T-cell (primary cell): ENCODE data around the gene LTBP2. TPM values are rescaled to one million over a fixed set of nuclear protein-coding genes. Genes with fewer than 3 reads are reported as not detected.

Experiments
- ATAC-seq, 4 experiments: fragments of 200-7000 bp in 3 of 4; fragments of 150-1000 bp in 1 of 4; cut with Tn5 transposase; replicated peaks in 1 of 4; 1 replicate in 3 of 4; 2 replicates in 1 of 4; pipeline ENCODE4 v1.10.0; 2021; ENCODE audit warnings: moderate library complexity in 3 of 4, mild to moderate bottlenecking in 2 of 4, moderate number of reproducible peaks in 1 of 4
- CTCF ChIA-PET, 2 donors: fragments of 300-600 bp; sonication (Branson Sonifier 250); formaldehyde crosslinking; loops; one replicate each; lab custom pipeline; 2022; ENCODE audit warnings: antibody characterized with exemption in 2 of 2; lab: Charles Lee
- POLR2A ChIA-PET, 2 donors: fragments of 300-600 bp; sonication (Branson Sonifier 250); formaldehyde crosslinking; loops; one replicate each; lab custom pipeline; 2022; ENCODE audit warnings: antibody characterized with exemption in 2 of 2; lab: Charles Lee
- DNase-seq, 35 experiments: peaks; one replicate each; pipeline versions ENCODE4 v3.0.0 to v3.0.0-alpha.2; 2013 to 2023
- H3K27ac ChIP-seq: one replicate; pipeline ENCODE4 v1.5.1; 2013; ENCODE audit warnings: low read length
- H3K27me3 ChIP-seq, 2 experiments: replicated peaks in 1 of 2; 1 replicate in 1 of 2; 2 replicates in 1 of 2; pipeline versions ENCODE4 v1.6.1 to v1.7.0; 2013; ENCODE audit warnings: low read length in 1 of 2, mixed read lengths in 1 of 2; ENCODE audit not compliant: control insufficient read depth in 2 of 2, insufficient read depth in 2 of 2; ENCODE audit errors: extremely low read depth in 1 of 2
- H3K36me3 ChIP-seq, 2 donors: 1 replicate in 1 of 2; 2 replicates in 1 of 2; pipeline versions ENCODE4 v1.6.1 to v1.7.0; 2013; ENCODE audit warnings: low read length in 1 of 2; ENCODE audit not compliant: control insufficient read depth in 2 of 2, insufficient read depth in 1 of 2; ENCODE audit errors: extremely low read depth in 1 of 2
- H3K4me1 ChIP-seq, 2 experiments: 1 replicate in 1 of 2; 2 replicates in 1 of 2; pipeline versions ENCODE4 v1.6.1 to v1.7.0; 2013; ENCODE audit warnings: low read length in 2 of 2, mixed read lengths in 1 of 2; ENCODE audit not compliant: insufficient read depth in 2 of 2, control insufficient read depth in 1 of 2; ENCODE audit errors: extremely low read depth in 1 of 2
- H3K4me3 ChIP-seq, 2 donors: 1 replicate in 1 of 2; 2 replicates in 1 of 2; pipeline versions ENCODE4 v1.5.1 to v1.7.0; 2013; ENCODE audit warnings: mild to moderate bottlenecking in 2 of 2, low read length in 1 of 2, moderate library complexity in 1 of 2; ENCODE audit not compliant: control insufficient read depth in 1 of 2; ENCODE audit errors: extremely low read depth in 1 of 2
- H3K9me3 ChIP-seq: 2 replicates; pipeline ENCODE4 v1.7.0; 2013
- H3K27ac Mint-ChIP-seq, 2 donors: one replicate each; pipeline ENCODE4 v1.8.0; 2020 to 2021; ENCODE audit warnings: mild to moderate bottlenecking in 2 of 2, mixed read lengths in 2 of 2
- H3K27me3 Mint-ChIP-seq, 2 donors: one replicate each; pipeline ENCODE4 v1.8.0; 2021 to 2022; ENCODE audit warnings: mixed read lengths in 2 of 2
- H3K36me3 Mint-ChIP-seq: one replicate; pipeline ENCODE4 v1.8.0; 2021; ENCODE audit warnings: mixed read lengths
- H3K4me1 Mint-ChIP-seq, 3 donors: one replicate each; pipeline ENCODE4 v1.8.0; 2020 to 2022; ENCODE audit warnings: mixed read lengths in 3 of 3, mild to moderate bottlenecking in 1 of 3
- H3K4me3 Mint-ChIP-seq, 3 donors: one replicate each; pipeline ENCODE4 v1.8.0; 2020 to 2022; ENCODE audit warnings: mild to moderate bottlenecking in 3 of 3, mixed read lengths in 3 of 3, moderate library complexity in 3 of 3
- H3K9me3 Mint-ChIP-seq, 3 donors: one replicate each; pipeline ENCODE4 v1.8.0; 2020 to 2022; ENCODE audit warnings: mixed read lengths in 3 of 3
- WGBS: methylation state at CpG from one replicate; pipeline ENCODE4 v1.1.5; 2013; ENCODE audit warnings: missing lambda C conversion rate; ENCODE audit not compliant: insufficient coverage; 5-methylcytosine and 5-hydroxymethylcytosine counted together
- total RNA-seq, 35 experiments: library from RNA in 6 of 35; stranded (reverse) in 6 of 35; fragments of 120-200 nt in 1 of 35; gene quantifications; one replicate each; pipeline versions ENCODE4 v1.2.1 to v1.2.4 and lab custom pipeline; 2013 to 2026

LTBP2 gene
- total RNA-seq, 5 donors from 2014 or later (not counting 1 experiment from before 2014, with no cell fraction given), result 0.39 to 1.7 (median 1.1) TPM

GRCh38 chr14:74517731-74518130 is 94.3 kb downstream of the LTBP2 start:
- no peak for DNase-seq
- Mint-ChIP-seq H3K36me3 (no peaks in the 10 kb centered on the region), H3K9me3 (no peaks in the 10 kb centered on the region), H3K27me3 (peaks cover 2 to 12% of the 10 kb centered on the region in 2 donors), H3K4me3 (no peak overlapping the region), H3K27ac (no peak overlapping the region), H3K4me1 (peaks cover 9 to 17% (median 10%) of the 10 kb centered on the region in 3 donors)
- CTCF ChIA-PET, result no interaction called here
- H3K27me3 ChIP-seq, result peaks cover 0 to 40% of the 10 kb centered on the region in 2 experiments
- no peak for ATAC-seq
- no peaks in the 10 kb centered on the region for H3K9me3 ChIP-seq
- H3K27ac ChIP-seq, result no peak overlapping the region
- H3K4me3 ChIP-seq, result no peak overlapping the region
- 56% methylated on average over 3 of the region's 4 CpGs for WGBS
- peaks cover 0 to 6% of the 10 kb centered on the region in 2 experiments for H3K4me1 ChIP-seq
- POLR2A ChIA-PET, result no interaction called here
- no peaks in the 10 kb centered on the region for H3K36me3 ChIP-seq

DNA sequence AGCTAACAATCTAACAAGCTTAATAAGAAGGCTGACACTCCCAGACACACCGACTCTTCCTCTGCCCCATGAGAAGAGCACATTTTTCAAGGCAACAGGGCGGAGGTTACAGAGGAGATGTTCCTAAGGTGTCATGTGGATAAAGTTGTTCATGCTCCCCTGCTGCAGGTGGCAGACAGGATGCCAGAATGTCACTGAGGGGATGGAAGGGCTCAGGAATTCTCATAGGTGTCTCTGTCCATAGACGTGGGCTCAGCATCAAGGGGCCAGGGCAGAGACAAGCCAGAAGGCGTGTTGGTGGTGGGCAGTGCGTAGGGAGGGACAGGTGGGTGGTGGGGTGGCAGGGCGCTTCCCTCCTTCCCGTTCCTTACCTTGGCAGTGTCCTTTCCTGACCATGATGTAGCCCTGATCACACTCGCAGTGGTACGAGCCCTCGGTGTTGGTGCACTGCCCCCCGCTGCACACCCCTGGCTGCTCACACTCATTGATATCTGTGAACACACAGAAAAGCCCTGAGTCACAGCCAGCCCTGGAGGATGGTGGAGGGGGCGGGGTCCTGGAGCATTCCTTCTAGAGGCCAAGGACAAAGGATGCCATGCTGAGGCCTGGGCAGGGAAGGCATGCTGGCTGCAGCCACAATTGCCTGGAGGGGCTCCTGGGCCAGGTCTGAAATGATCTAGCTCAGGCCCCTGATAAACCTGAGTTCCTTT is 95.4 kb downstream of the LTBP2 start:
- DNase-seq (no peak), ATAC-seq (no peak)
- CTCF ChIA-PET, result no interaction called here
- H3K36me3 ChIP-seq, result no peaks in the 10 kb centered on the region
- POLR2A ChIA-PET, result no interaction called here
- peaks cover 0 to 6% of the 10 kb centered on the region in 2 experiments for H3K4me1 ChIP-seq
- H3K4me1 Mint-ChIP-seq, result peaks cover 9 to 17% (median 10%) of the 10 kb centered on the region in 3 donors
- H3K9me3 Mint-ChIP-seq, result no peaks in the 10 kb centered on the region
- peaks cover 8 to 12% of the 10 kb centered on the region in 2 donors for H3K27me3 Mint-ChIP-seq
- no peak overlapping the region for H3K4me3 Mint-ChIP-seq
- H3K36me3 Mint-ChIP-seq, result no peaks in the 10 kb centered on the region
- H3K4me3 ChIP-seq, result no peak overlapping the region
- H3K9me3 ChIP-seq, result no peaks in the 10 kb centered on the region
- WGBS, result 93% methylated on average over 6 of the region's 12 CpGs
- no peak overlapping the region for H3K27ac ChIP-seq
- no peak overlapping the region for H3K27ac Mint-ChIP-seq
- peaks cover 0 to 36% of the 10 kb centered on the region in 2 experiments for H3K27me3 ChIP-seq

DNA sequence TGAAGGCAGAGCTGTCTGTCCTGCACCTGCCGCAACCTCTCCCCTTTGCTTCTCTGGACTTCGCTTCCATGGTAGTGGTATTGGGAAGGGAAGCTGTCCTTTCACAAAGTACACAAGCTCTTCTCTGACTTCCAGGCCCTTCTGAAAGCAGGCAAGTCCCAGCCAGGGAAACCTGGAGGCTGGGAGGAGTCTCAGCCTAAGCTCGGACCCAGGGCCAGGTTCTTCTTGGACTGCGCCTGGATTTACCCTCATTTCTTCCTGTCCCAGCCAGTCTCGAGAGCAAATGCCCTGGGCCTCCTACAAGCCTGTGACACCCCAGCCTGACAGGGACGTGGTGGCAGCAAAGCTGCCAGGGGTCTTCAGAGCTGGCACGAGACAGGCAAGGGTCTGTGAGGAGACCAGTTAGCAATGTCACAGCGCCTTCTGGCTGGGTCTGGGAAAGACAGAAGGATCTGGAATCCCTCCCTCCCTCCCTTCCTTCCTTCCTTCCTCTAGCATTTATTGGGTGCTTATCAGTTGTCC is 96.1 kb downstream of the LTBP2 start:
- no peaks in the 10 kb centered on the region for H3K9me3 Mint-ChIP-seq
- ChIA-PET POLR2A (no interaction called here), CTCF (no interaction called here)
- Histone ChIP-seq H3K36me3 (no peaks in the 10 kb centered on the region), H3K27ac (no peak overlapping the region), H3K4me3 (no peak overlapping the region), H3K27me3 (peaks cover 0 to 39% of the 10 kb centered on the region in 2 experiments), H3K9me3 (no peaks in the 10 kb centered on the region), H3K4me1 (peaks cover 0 to 6% of the 10 kb centered on the region in 2 experiments)
- H3K4me3 Mint-ChIP-seq, result no peak overlapping the region
- H3K36me3 Mint-ChIP-seq, result no peaks in the 10 kb centered on the region
- 81% methylated on average over 3 of the region's 8 CpGs for WGBS
- no peak overlapping the region for H3K27ac Mint-ChIP-seq
- peaks cover 9 to 17% (median 10%) of the 10 kb centered on the region in 3 donors for H3K4me1 Mint-ChIP-seq
- ATAC-seq (no peak), DNase-seq (no peak)
- peaks cover 12 to 16% of the 10 kb centered on the region in 2 donors for H3K27me3 Mint-ChIP-seq

DNA sequence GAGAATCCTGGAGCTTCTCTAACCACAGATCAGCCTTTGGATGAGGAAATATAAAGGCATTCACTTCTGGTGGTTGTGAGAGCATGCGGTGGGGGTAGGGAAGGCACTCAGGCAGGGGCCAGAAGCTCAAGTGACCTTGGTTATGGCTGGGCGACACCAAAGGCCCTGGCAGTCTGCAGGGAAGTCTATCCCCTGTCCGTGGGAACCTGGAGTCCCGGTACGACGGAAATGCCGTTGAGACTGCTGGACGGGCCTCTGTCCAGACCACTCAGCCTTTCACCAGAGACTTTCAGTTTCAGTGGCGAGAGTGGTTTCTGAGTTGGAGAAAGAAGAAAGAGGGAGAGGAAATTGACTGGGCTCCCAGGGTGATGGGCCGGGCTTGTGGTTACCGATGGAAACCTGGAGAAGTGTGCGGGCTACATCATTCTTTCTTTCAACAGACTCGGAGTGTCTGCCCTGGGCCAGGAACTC is 97.5 kb downstream of the LTBP2 start:
- H3K4me1 Mint-ChIP-seq, result peaks cover 9 to 17% (median 10%) of the 10 kb centered on the region in 3 donors
- H3K27ac Mint-ChIP-seq, result no peak overlapping the region
- H3K4me3 Mint-ChIP-seq, result peak overlapping the region in 2 of 3 donors; percentile 36 to 47
- ATAC-seq, result no peak
- POLR2A ChIA-PET, result no interaction called here
- peaks cover 12 to 20% of the 10 kb centered on the region in 2 donors for H3K27me3 Mint-ChIP-seq
- no peaks in the 10 kb centered on the region for H3K36me3 ChIP-seq
- H3K4me3 ChIP-seq, result no peak overlapping the region
- CTCF ChIA-PET, result no interaction called here
- H3K4me1 ChIP-seq, result peaks cover 0 to 6% of the 10 kb centered on the region in 2 experiments
- H3K36me3 Mint-ChIP-seq, result no peaks in the 10 kb centered on the region
- no peaks in the 10 kb centered on the region for H3K9me3 Mint-ChIP-seq
- DNase-seq, result no peak
- H3K9me3 ChIP-seq, result no peaks in the 10 kb centered on the region
- H3K27ac ChIP-seq, result no peak overlapping the region
- whole genome bisulfite sequencing, result 7% methylated on average over 9 of the region's 13 CpGs
- peaks cover 0 to 48% of the 10 kb centered on the region in 2 experiments for H3K27me3 ChIP-seq

DNA sequence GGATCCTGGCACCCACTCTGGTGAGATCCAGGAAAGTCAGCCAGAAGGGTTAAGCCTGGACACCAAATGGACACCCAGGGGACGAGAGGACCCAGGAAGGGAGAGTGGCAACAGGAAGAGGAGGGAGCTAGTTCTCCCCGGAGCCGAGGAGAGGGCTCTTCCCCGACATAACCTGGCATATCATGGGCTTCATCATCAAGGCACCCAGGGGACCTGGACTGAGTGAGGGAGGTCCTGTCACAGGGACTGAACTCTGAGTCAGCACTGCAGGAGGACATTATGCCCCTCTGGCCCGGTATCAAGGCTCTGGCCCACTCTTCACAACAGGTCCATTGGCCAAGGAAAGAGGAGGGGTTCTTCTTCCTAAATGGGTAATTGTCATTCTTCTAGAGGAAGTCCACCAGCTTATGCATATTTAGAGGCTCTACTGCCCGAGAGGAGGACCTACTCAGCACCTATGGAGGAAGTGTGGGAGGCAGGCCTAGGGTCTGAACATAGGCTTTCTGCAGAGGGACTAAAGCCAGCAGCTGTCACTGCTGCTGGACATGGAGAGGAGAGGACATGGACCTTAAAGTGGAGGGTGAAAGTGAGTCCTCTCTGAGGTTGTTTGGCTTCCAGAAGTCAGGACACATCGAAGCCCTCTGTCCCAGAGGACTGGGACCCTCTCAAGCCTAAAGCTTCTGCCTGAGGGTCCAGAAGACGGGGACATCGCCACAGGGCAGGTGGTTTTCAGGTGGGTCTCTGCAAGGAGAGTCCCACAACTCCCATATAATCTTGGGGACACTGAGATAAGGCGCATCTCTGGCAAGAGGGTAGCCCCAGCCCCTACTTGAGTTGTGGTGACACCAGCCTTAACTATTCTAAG is 99.8 kb downstream of the LTBP2 start:
- Histone ChIP-seq H3K4me1 (peaks cover 0 to 6% of the 10 kb centered on the region in 2 experiments), H3K9me3 (no peaks in the 10 kb centered on the region), H3K36me3 (no peaks in the 10 kb centered on the region), H3K27ac (no peak overlapping the region), H3K27me3 (peaks cover 0 to 63% of the 10 kb centered on the region in 2 experiments), H3K4me3 (no peak overlapping the region)
- H3K4me3 Mint-ChIP-seq, result no peak overlapping the region
- DNase-seq (no peak), ATAC-seq (no peak)
- peaks cover 17 to 21% of the 10 kb centered on the region in 2 donors for H3K27me3 Mint-ChIP-seq
- no peaks in the 10 kb centered on the region for H3K36me3 Mint-ChIP-seq
- H3K4me1 Mint-ChIP-seq, result peaks cover 9 to 17% (median 16%) of the 10 kb centered on the region in 3 donors
- no peak overlapping the region for H3K27ac Mint-ChIP-seq
- H3K9me3 Mint-ChIP-seq, result no peaks in the 10 kb centered on the region
- ChIA-PET CTCF (no interaction called here), POLR2A (no interaction called here)
- WGBS, result 54% methylated on average over 6 of the region's 10 CpGs

GRCh38 chr14:74510959-74511409 is 101.1 kb downstream of the LTBP2 start:
- no peak overlapping the region for H3K4me3 ChIP-seq
- Mint-ChIP-seq H3K9me3 (no peaks in the 10 kb centered on the region), H3K27ac (no peak overlapping the region), H3K4me3 (no peak overlapping the region), H3K36me3 (no peaks in the 10 kb centered on the region), H3K27me3 (peaks cover 17 to 18% of the 10 kb centered on the region in 2 donors), H3K4me1 (peaks cover 9 to 19% (median 18%) of the 10 kb centered on the region in 3 donors)
- H3K4me1 ChIP-seq, result peaks cover 0 to 6% of the 10 kb centered on the region in 2 experiments
- no peaks in the 10 kb centered on the region for H3K9me3 ChIP-seq
- H3K27ac ChIP-seq, result no peak overlapping the region
- peaks cover 0 to 57% of the 10 kb centered on the region in 2 experiments for H3K27me3 ChIP-seq
- CTCF ChIA-PET, result no interaction called here
- ATAC-seq, result no peak
- POLR2A ChIA-PET, result no interaction called here
- WGBS, result 59% methylated on average over 3 of the region's 10 CpGs
- no peaks in the 10 kb centered on the region for H3K36me3 ChIP-seq
- DNase-seq, result no peak
